ENCODE measurements around the gene GEN1.

GEN1 gene

GRCh38 chr2:17762451-17762850 is 8.5 kb downstream of the GEN1 start:
- H3K4me3 ChIP-seq (ENCODE audit: low read depth, low read length), result no peak overlapping the region
- no peak for TF ChIP-seq CTCF (IDR thresholded peaks at IDR 0.05; ENCODE audit: low read depth, low read length, missing control alignments)
- no peak for DNase-seq (ENCODE audit: low read depth)

- H3K4me3 ChIP-seq (ENCODE audit: low read depth, low read length), result no peak overlapping the region
- TF ChIP-seq CTCF (IDR thresholded peaks at IDR 0.05; ENCODE audit: low read depth, low read length, missing control alignments), result no peak
- no peak for DNase-seq (ENCODE audit: low read depth)
Measured at GRCh38 chr2:17763641-17764333, 9.8 kb downstream of the GEN1 start.

- no peak overlapping the region for H3K4me3 ChIP-seq (ENCODE audit: low read depth, low read length)
- DNase-seq (ENCODE audit: low read depth), result no peak
- no peak for TF ChIP-seq CTCF (IDR thresholded peaks at IDR 0.05; ENCODE audit: low read depth, low read length, missing control alignments)
Measured at GRCh38 chr2:17765398-17765797, 11.5 kb downstream of the GEN1 start.

- TF ChIP-seq CTCF (IDR thresholded peaks at IDR 0.05; ENCODE audit: low read depth, low read length, missing control alignments), result no peak
- no peak overlapping the region for H3K4me3 ChIP-seq (ENCODE audit: low read depth, low read length)
- DNase-seq (ENCODE audit: low read depth), result no peak
Measured at GRCh38 chr2:17768894-17769293, 15.0 kb downstream of the GEN1 start.

- TF ChIP-seq CTCF (IDR thresholded peaks at IDR 0.05; ENCODE audit: low read depth, low read length, missing control alignments), result no peak
- DNase-seq (ENCODE audit: low read depth), result no peak
- no peak overlapping the region for H3K4me3 ChIP-seq (ENCODE audit: low read depth, low read length)
Measured at GRCh38 chr2:17771956-17772355, 18.0 kb downstream of the GEN1 start.

- no peak for DNase-seq (ENCODE audit: low read depth)
Measured at GRCh38 chr2:17772532-17772931, 18.6 kb downstream of the GEN1 start.

More at GRCh38 chr2:17772532-17772931, 18.6 kb downstream of the GEN1 start:
- no peak overlapping the region for H3K4me3 ChIP-seq (ENCODE audit: low read depth, low read length)
- no peak for TF ChIP-seq CTCF (IDR thresholded peaks at IDR 0.05; ENCODE audit: low read depth, low read length, missing control alignments)

All from GM12864 (cell line).